HG03457 (cell line): Measurements from ENCODE around the gene SCAMP4.

Source experiments
- ATAC-seq: cut with Tn5 transposase; IDR thresholded peaks from one replicate; pipeline ENCODE4 v1.9.1; 2021; ENCODE audit warnings: moderate number of reproducible peaks; ENCODE audit not compliant: unreplicated experiment

SCAMP4 gene, protein sequence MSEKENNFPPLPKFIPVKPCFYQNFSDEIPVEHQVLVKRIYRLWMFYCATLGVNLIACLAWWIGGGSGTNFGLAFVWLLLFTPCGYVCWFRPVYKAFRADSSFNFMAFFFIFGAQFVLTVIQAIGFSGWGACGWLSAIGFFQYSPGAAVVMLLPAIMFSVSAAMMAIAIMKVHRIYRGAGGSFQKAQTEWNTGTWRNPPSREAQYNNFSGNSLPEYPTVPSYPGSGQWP

DNA sequence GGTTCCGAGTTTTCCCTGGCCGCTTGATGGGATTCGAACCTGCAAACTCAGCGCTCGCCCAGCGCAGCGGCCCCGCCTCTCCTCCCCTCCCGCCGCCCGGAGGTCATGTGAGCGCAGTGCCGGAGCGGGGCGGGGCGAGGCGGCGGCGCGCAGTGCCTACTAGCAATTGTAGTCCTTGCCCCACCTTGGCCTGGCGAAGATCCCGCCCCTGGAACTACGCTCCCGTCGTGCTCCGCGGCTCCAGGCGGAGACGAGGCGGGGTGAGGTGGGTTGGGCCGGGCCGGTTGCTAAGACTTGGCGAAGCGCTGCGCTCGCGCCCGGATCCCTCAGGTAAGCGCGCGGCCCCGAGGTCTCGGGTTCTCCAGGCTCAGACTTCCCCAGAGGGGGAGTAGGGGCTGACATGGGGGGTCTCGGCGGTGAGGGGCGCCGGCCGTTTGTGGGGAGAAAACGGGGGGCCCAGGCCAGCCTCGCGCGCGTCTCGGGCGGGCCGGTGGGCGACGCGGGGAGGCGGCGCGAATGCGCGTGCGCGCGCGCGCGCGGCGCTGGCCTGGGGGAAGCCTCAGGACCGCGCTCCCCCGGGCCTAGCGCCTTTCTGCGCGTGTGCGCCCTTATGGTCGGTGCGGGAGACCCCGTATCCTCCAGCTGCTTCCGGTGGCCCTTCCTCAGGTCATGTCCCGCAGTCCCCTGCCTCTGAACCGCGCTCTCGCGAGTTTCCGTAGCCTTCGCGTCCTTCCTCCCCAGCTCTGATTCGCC, at the start of gene SCAMP4, which contains the start of gene ADAT3:
SCAMP4 (plus strand) TSS at position 290 of the 753 bp plus-strand sequence. CDS start 9,621 bp downstream, outside the sequence.
ADAT3 (plus strand) TSS at position 290 of the 753 bp plus-strand sequence. CDS start 6,649 bp downstream, outside the sequence.
- peak; percentile 50 for ATAC-seq

DNA sequence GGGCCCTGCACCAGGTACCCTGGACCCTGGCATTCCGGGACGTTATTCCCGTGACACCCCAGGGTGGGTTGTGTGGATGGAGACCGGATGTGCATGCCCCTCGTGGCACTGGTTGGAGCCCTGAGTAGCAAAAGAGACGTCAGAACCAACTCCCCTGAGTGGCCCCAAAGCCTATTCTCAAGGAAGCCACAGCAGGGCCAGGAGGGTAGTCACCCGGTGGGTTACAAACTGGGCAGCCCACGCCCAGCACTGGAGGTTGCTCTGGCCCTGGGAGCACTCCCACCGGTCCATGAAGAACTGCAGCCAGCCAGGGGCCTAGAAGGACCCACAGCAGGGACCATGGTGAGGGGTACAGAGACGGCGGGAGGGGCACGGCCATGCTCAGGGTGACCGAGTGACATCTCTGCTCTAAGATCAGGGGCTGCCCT, 49.4 kb upstream of the SCAMP4 start:
- no peak for ATAC-seq

DNA sequence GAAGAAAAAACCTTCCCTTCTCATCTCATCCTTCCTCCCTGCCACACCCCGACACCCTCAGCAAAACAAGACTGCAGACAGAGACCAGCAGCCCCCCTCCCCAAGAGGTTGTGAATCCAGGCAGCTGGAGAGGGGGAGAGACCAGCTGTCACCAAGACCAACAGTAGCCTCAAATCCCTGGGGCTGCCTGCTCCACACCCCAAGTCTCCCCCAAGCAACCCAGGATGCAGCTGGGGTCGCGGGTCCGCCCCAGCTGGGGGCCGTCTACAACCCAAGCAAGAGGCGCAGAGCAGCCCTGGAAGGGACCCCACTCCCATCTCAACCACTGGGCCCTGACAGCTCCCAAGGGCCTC, 48.9 kb upstream of the SCAMP4 start:
- no peak for ATAC-seq

DNA sequence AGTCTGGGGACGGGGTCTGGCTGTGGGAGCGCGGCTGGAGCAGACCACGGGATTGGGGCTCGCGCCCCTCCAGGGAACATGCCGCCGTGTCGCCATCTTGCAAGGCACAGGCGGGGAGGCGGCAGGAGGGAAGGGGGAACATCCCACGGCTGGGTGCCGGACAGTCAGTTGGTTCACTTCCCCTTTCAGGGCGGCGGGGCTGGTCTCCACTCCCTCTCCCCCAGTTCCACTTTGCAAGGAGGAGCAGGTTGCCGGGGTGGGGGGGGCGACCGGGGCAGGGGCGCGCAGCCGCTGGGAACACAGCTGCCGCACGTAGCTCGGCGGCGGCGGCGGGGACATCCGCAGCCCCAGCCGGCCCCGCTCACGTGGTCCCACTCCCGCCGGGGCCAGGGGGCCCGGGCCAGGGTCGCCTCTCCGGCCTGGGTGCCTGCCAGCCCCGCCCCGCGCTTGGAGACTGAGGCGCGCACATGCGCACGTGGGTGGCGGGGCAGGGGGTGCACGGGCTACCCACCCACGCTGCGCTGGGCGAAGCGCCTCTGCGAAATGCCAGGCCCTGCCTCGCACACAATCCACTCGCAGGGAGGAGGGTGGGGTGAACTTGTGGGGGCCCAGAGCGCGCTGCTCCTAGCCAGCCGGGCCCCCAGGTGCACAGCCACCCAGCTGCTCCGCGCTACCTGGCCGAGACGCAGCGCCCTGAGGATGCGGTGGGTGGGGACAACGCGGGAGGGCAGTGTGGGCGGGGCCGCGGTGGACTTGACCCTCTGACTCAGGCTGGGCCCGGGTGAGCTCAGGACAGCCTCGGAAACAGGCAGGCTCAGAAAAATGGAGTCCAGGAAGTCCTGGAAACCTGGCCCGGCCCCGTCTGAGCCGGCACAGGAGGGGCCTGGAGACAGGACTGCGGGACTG, 48.2 kb upstream of the SCAMP4 start:
- no peak for ATAC-seq

DNA sequence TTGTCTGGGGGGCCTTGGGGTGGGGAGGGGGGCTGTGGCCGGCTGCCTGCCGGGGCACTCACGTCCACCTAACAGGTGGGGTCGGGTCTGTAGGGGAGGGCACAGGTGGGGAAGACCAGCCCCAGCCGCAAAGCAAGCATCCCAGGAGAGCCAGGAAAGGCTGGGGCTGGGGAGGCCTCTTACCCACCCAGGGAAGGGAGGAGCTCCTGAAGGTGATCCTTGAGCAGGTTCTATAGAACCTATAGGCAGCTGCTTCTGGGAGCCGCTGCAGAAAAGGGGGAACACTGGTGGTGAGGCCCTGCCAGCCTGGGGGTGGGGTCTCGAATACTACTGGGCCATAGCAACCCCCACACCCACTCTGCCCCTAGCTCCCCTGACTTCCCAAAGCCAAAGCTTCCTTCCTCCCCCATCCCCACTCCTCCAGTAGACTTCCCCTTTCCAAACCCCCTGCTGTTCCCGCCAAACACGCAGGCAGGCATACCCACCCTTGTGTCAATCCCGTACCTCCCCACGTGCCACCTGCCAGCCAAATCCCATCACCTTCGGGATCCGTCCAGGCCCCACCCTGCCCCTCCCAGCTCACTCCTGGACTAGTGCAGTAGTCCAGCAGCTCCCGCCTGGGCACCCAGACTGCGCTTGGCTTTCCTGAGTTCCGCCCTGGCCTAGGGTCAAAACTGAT, 47.4 kb upstream of the SCAMP4 start:
- no peak for ATAC-seq

DNA sequence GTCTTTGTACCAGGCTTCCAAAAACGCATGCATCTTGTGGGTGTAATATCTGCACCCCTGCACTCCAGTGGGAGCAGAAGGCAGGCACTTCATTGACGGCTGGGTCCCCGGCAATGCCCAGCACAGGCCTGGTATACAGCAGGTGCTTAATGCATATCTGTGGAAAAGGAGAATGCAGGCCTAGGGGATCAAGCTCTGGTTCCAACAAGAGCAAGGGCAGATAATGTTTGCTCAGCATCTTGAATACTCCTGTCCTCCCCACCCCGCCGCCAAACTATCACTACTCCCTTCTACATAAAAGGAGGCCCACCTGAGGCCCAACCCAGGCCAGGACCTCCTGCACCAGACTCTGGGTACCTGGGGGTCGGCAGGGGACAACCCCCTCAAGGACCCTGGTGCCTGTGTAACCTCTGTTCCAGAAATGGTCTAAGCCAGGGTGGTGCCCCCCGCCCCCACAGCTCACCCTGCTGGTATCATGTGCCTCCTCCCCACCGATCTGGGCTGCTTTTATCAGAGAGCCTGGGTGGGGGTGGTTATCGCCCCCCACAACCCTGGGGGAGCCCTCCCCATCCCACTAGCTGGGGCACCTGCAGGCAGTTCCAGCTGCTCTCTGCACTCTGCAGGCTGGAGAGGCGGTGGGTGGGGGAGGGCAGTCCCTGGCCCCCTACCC, 46.7 kb upstream of the SCAMP4 start:
- ATAC-seq = no peak

DNA sequence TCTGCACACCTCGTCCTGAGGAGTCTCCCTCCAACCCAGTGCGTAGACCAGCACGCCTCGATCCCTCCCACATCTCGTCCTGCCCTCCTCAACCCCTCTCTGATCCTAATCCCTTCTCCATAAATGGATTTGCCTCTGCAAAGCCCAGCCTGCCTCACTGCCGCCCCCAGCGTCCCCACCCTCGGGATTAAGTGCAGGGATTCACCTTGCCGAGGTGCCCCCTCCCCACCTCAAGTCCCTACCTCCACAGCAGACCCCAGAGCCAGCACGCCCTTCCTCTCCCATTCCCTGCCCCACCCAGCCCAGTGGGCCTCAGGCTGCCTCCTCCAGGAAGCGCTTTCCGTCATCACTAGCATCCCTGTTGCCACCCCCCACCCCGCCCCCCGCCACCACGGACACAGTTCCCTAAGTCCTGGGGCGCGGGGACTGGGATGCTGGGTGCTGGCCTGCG, 45.8 kb upstream of the SCAMP4 start:
- ATAC-seq = no peak

DNA sequence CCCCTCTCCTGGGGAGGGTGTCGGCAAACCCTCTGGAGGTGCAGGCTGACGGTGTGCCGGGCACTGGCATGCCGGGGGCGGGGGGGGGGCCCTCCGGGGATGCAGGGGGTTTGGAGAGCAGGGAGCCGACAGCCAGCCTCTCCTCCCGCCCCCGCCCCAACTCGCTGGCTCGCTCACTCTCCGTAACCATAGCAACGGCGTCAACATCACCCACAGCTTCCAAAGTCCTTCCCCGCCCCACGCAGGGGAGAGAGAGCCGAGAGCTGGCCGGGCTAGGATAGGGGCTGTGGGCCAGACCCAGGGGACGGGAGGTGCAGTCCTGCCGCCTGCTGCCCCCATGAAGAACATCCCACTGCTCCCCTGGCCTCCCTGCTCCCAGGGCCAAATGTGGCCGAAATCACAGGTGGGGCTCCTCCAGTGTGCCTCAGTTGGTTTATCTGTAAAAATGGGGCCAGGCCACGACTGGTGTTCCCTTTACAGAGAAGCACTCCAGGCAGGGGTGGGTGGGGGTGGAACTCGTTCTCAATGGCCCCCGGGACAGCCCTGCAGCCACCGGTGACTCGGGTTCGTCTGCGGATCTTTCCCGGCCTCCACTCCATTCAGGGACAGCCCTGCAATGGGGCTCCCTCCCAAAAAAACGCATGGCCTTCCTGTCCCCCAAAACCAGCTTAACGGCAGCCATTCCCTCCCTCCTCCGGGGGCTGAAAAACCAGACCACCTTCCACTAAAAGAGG, 45.0 kb upstream of the SCAMP4 start:
- no peak for ATAC-seq

DNA sequence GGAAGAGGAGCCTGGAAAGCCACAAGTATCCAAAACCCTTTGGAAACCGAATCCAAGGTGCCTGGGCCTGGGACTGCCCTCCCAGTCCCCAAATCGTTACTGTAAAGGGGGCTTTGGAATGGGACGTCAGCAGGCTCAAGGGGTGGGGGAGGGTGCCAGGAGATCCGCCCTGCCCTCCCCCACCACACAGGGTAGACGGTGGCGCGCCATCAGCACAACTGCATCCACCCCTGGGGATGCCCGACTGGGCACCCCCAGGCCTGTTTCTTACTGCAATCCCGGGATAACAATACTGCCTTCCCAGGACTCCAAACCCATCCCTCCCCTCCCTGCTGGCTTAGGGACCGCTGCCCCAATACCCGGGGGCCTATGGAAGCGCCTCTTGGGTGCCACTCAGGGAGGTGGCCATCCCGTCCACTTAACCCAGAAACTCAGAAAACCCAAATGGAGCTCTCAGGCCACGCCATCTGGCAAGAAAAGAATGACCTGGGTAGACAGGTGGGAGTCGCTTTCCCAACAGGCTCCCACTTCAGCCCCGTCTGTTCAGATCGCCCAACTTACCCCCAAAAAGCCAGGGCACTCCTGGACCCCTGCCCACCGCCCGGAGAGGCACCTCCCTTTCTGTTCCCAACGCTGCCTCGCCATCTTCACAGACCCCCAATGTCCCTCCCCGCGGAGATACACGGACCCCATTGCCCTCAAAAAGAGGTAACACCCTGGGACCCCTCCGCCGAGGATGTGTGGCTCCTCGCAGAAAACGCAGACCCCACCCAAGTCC, 44.2 kb upstream of the SCAMP4 start:
- no peak for ATAC-seq

DNA sequence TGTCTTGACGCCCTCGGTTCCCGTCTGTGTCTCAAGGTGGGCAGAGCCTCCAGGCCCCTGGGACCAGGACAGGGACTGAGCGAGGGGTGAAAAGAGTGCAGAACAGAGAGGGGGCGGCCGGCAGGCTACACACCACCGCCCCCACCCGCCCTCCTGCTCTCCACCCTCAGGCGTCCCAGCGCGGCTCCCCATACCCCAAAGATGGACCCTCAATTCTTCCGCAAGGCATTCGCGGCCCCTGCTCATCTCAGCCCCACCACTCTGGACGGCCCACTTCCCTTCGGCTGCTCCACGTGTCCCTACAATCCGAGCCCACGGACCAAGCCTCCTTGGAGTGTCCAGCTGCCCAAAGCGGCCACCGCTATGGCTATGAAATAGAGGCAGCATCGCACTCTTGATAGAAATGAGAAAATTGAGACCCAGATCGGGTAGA, 43.6 kb upstream of the SCAMP4 start:
- ATAC-seq = no peak

DNA sequence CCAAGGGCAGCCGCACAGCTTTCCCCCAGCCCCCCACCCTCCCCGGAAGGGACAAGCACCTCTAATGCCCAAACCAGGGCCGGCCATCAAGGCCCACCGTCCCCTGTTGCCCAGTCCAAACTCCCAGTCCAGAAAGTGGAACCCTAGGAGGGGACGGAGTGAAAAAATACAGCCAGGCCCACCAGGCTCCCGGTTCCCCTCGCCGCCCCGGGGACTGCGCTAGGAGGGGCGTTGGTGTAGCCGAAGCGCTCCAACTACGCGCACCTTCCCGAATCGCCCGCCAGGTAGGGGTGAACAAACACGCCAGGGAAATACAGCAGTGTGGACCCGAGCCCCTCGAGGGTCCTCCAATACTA, 43.2 kb upstream of the SCAMP4 start:
- no peak for ATAC-seq

DNA sequence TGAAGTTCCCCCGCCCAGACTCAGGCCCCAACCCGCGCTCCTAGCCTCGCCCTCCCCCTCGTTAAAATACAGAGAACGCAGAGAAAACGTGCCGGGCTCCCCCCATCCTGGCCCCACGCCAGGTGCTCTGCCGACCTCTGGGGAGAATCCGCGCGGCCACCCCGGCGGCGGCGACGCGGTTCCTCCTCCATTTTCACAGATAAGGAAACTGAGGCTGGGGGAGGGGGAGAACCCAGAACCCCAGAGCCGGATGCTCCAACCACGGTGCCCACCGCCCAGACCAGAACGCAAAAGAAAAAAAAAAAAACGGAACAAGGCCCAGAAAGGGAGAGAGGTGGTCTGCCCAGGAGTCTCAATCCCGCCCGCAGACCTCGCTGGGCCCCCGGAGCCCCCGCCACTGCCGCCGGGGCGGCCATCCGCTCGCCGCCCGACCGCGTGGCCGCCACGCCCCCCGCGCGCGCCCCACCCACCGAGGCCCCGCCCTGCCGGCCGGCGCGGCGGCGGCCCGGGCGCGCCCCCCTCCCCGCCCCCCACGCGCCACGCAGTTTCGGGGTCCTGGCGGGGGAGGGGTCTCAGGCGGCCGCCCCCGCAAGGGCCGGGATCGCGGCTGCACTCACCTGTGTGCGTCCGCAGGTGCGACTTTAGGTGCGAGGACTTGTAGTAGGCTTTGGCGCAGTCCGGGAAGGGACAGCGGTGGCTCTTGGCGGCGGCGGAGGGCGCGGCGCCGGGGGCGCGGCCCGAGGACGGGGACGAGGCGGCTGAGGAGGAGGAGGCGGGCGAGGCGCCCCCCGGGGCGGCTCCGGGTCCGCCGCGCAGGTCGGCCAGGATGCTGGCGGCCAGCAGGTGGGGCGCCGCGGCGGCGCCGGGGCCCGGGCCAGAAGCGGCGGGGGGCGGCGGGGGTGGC, 42.5 kb upstream of the SCAMP4 start:
- no peak for ATAC-seq

DNA sequence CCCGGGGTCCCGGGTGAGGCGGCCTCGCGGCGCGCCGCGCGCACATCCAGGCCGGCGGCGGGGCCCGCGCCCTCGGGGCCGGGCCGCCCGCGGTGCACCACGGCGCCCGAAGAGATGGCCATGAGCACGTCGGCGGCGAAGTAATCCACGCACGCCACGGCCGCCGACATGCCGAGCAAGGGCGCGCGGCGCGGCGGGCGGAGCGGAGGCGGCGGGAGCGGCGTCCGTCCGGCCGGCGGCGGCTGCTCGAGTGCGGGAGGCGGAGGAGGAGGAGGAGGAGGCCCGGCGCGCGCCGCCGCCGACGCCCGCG, 41.9 kb upstream of the SCAMP4 start, which contains the start of gene KLF16:
KLF16 (minus strand) TSS at position 252 of the 310 bp plus-strand sequence; CDS start at position 170, 82 bp downstream.
- ATAC-seq = no peak

DNA sequence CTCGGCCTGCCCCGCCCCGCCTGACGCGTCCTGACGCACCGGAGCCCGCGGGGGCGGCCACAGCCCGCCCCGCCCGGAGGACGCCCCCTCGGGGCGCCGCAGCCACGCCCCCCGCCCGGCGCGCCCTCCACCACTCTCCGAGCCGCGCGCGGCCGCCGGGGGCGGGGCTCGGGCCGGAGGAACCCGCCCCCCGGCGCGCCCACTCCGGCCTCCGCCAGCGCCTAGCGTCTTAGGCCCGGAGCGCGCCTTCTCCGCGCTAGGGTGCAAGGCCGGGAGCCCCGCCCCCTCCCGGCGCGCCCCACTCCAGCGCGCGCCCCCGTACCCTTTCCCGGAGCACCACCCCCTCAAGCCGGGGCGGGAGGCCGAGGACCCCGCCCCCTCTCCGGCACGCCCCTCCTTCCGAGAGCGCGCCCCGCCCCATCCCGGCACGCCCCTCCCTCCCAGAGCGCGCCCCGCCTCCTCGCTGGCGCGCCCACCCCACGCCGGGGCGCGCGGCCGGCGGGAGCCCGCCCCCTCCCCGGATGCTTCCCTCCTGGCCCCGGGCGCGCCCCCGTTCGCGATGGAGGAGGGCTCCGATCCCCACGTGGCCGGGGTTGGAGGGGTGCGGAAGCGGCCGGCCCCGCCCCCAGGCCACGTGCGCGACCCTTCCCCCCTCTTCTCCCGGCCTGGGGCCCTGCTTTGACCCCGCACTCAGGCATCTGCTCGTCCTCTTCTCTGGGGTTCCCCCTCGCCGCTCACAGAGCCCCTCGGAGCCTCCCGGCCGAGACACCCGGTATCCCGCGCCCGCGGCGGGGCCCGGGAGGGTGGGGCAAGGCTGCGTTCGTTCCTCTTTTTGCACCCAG, 41.3 kb upstream of the SCAMP4 start:
- ATAC-seq = peak; percentile 42

DNA sequence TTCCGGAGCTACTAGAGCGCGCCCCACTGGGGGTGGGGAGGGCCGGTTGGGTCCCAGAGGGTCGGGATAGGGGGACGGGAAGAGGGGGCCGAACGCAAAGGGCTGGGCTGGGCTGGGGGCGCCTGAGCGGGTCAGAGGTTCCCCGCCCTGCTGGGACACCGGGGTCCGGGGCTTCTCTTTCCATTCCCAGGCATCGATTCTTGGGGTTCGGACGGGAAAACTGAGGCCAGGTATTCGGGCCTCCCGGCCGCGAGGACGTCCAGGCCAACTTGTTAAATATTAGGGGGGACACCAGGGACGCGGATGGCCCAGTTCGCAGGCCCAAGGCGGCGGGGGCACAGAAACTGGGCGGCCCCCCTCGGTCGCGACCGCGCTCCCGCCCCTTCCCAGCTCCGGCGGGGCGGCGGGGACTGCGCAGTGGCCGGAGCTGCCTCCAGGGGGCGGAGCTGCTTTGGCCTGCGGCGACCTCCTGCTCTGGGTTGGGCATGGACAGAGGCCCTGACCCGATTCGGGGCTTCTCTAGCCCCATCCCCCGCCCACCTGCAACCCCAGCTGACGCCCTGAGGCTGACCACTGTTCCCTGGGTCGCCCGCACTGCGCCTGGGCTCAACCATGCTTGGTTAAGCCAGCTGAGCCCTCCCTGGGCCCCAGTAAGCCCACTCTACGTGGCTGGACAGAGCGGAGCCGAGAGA, 40.6 kb upstream of the SCAMP4 start:
- peak; percentile 27 for ATAC-seq
